Kidney (tissue), 14 donors: Measurements from ENCODE around the gene TRAPPC12. TPM values are rescaled to one million over a fixed set of nuclear protein-coding genes. Genes with fewer than 3 reads are reported as not detected.

Experiments used
- DNase-seq, 5 donors: peaks; one replicate each; pipeline ENCODE4 v3.0.0-alpha.2; 2013 to 2020
- FAIRE-seq: peaks from 2 replicates; lab custom pipeline; 2012; peaks lifted over from hg19 to GRCh38; lab: Jason Lieb, UNC
- H3K27ac ChIP-seq, 2 donors: one replicate each; pipeline ENCODE4 v1.7.0; 2013; ENCODE audit warnings: low read depth in 2 of 2, low read length in 2 of 2, inconsistent platforms in 1 of 2
- H3K27me3 ChIP-seq: one replicate; pipeline ENCODE4 v1.7.1; 2013; ENCODE audit warnings: low read length, inconsistent platforms; ENCODE audit not compliant: control insufficient read depth, insufficient read depth
- H3K36me3 ChIP-seq, 3 donors: one replicate each; pipeline versions ENCODE4 v1.7.0 to v1.7.1; 2013; ENCODE audit warnings: low read length in 3 of 3, control low read depth in 1 of 3, inconsistent platforms in 1 of 3; ENCODE audit not compliant: insufficient read depth in 3 of 3, control insufficient read depth in 2 of 3
- H3K4me1 ChIP-seq, 3 donors: one replicate each; pipeline versions ENCODE4 v1.7.0 to v1.7.1; 2013; ENCODE audit warnings: low read length in 3 of 3, inconsistent platforms in 1 of 3, low read depth in 1 of 3; ENCODE audit not compliant: control insufficient read depth in 2 of 3, insufficient read depth in 2 of 3
- H3K4me3 ChIP-seq, 3 donors: one replicate each; pipeline versions ENCODE4 v1.7.0 to v1.8.1; 2013; ENCODE audit warnings: low read length in 3 of 3, control low read depth in 1 of 3, inconsistent platforms in 1 of 3
- H3K9ac ChIP-seq, 3 donors: one replicate each; pipeline versions ENCODE4 v1.7.0 to v1.7.1; 2013; ENCODE audit warnings: low read length in 3 of 3, control low read depth in 1 of 3, inconsistent platforms in 1 of 3
- H3K9me3 ChIP-seq, 3 donors: one replicate each; pipeline versions ENCODE4 v1.7.0 to v1.7.1; 2013; ENCODE audit warnings: low read length in 3 of 3, control low read depth in 1 of 3, inconsistent platforms in 1 of 3; ENCODE audit not compliant: control insufficient read depth in 2 of 3, insufficient read depth in 1 of 3
- CTCF ChIP-seq: IDR thresholded peaks from 3 replicates; pipeline ENCODE4 v1.5.1; 2012; ENCODE audit warnings: mild to moderate bottlenecking, moderate library complexity, borderline replicate concordance; ENCODE audit not compliant: insufficient read depth; ENCODE audit errors: extremely low read depth
- intact Hi-C: fragments of 100-400 bp; cut with DNase I; formaldehyde crosslinking; loops from one replicate; pipeline ENCODE4 v1.11.1; 2022
- polyA plus RNA-seq: library from polyadenylated mRNA; stranded (reverse); fragments of 350-450 nt; fragmentation: Illumina TruSeq; extraction: RNeasy Lipid Tissue Mini Kit (QIAGEN cat#74804); gene quantifications from one replicate; pipeline ENCODE4 v1.2.3, GENCODE V29; 2014; ENCODE audit warnings: low read depth, low replicate concordance; ENCODE audit not compliant: insufficient read depth
- total RNA-seq: library from RNA; stranded (reverse); fragmentation: NEBNext Ultra II Directional; extraction: Animal tissue kit (Norgen Biotek cat#: 25700); gene quantifications from one replicate; pipeline ENCODE4 v1.2.1, GENCODE V29; 2021
- donor health status: control.
- donor health status: control.
- donor health status: control.
- donor health status: control.
- donor health status: control.
- donor health status: DM: yes; HTN: yes; CAD: no.
- donor health status: Normal renal cell carcinoma (clear cell type).

Gene TRAPPC12
- total and polyA plus RNA-seq, 2 donors from 2014 or later: 81.6 to 104 TPM

GRCh38 chr2:3409627-3410170 lies 30.2 kb downstream of the TRAPPC12 start:
- no peak for DNase-seq
- no peak for FAIRE-seq
- Histone ChIP-seq H3K36me3 (peaks cover 0 to 7% (median 3%) of the 10 kb centered on the region in 3 donors), H3K4me3 (no peak overlapping the region), H3K9me3 (no peaks in the 10 kb centered on the region), H3K27ac (no peak overlapping the region), H3K4me1 (peaks cover 0 to 3% (median 0%) of the 10 kb centered on the region in 3 donors), H3K27me3 (no peaks in the 10 kb centered on the region), H3K9ac (no peak overlapping the region)
- intact Hi-C loops: no loop called here
- no peak for TF ChIP-seq CTCF

- TF ChIP-seq CTCF: no peak
- Histone ChIP-seq H3K36me3 (peaks cover 0 to 7% (median 0%) of the 10 kb centered on the region in 3 donors), H3K9me3 (no peaks in the 10 kb centered on the region), H3K9ac (no peak overlapping the region), H3K4me1 (peaks cover 0 to 3% (median 0%) of the 10 kb centered on the region in 3 donors), H3K4me3 (no peak overlapping the region), H3K27ac (no peak overlapping the region), H3K27me3 (no peaks in the 10 kb centered on the region)
- FAIRE-seq: no peak
- DNase-seq: no peak
- intact Hi-C loops: no loop called here
Measured at GRCh38 chr2:3411103-3411502, 31.6 kb downstream of the TRAPPC12 start.

GRCh38 chr2:3413697-3414096 lies 34.2 kb downstream of the TRAPPC12 start:
- H3K4me3 ChIP-seq: no peak overlapping the region
- DNase-seq: no peak
- intact Hi-C loops: no loop called here
- no peaks in the 10 kb centered on the region for H3K27me3 ChIP-seq
- FAIRE-seq: no peak
- no peaks in the 10 kb centered on the region for H3K9me3 ChIP-seq
- H3K27ac ChIP-seq: no peak overlapping the region
- H3K4me1 ChIP-seq: peaks cover 0 to 3% (median 0%) of the 10 kb centered on the region in 3 donors
- no peak for TF ChIP-seq CTCF
- peaks cover 0 to 7% (median 3%) of the 10 kb centered on the region in 3 donors for H3K36me3 ChIP-seq
- H3K9ac ChIP-seq: no peak overlapping the region
